GM21529 (cell line): ENCODE data around the gene RPL3.
"Not testable (repeated sequence)": the region's sequence is repeated elsewhere in the genome, so short reads cannot be mapped to it uniquely, and the experiment has no call there.

Experiments
- ATAC-seq: cut with Tn5 transposase; IDR thresholded peaks from one replicate; pipeline ENCODE4 v1.9.1; 2021; ENCODE audit not compliant: unreplicated experiment

The RPL3 gene

DNA sequence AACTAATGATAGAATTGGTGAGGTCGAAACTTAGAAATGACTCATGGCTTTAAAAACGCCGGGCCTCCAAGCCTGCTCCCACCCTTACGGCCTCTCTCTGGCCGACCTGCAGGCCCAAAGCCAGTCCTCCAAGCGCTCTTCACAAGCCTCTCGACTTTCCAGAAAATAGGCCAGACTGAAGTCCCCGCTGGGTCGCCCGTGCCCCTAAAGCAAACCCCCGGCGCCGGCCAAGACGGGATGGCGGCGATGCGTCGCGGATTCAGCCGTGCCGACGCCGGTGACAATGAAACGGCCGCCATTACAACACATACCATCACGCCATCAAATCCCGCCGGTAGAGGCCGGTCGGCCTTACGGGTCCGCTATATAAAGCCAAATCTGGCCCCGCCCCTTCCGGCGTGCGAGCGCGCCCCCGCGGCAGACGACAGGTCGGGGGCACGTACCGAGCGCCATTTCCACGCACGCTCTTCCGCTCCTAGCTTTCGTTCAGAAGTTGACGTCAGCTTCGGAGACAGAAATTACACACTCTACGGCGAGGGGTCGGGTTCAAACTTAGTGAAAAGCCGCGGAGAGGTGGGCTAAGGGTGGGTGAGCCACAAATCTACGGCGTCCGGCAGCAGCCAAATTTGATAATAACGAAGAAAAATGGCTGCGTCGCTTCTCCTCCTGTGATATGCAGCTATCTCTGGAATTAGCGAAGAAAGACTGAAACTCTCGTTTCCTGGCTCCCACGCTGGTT lies at the start of gene RPL3:
RPL3 (minus strand) TSS at position 340 of the 739 bp plus-strand sequence; CDS start at position 314, 26 bp downstream.
- peak; percentile 72 for ATAC-seq

DNA sequence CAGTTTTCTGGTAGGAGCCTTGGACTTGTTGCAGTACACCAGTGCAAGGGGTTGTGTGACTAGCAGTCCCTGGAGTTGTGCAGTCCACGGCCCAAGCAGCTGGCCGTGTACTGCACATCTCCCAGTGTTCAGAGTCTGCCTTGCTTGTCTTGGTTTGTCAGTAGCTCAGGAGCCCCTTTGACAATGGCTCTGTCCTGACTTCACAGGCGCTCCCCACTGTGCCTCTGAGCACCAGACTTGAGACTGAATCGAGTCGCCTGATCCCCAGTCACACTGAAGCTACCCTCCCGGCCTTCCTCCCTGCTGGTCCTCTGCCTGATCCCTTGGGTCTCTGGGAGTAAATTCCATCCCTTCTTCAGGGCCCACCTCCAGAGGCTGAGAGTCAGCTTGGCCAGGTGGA lies 49.8 kb upstream of the RPL3 start:
- no peak for ATAC-seq

DNA sequence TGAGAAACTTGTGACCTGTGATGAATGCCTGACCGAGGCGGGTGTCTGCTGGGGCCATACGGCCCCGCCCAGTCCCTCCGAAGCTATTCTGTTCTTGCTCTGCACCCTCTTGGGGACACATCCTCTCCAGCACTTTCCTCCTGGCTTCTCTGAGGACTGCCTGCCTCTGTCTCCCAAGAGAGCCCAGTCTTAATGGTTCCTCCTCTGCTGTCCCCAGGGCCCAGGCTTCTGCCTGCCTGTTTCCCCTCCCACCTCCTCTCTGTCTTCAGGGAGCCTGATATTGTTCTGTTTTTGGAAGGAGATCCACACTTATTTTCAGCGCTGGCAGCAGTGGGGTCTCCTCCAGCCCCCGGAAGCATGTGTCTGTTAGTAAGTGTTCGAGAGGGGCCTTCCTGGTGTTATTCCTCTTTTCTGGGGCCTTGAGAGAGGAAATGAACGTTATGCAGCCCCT lies 49.1 kb upstream of the RPL3 start:
- no peak for ATAC-seq

DNA sequence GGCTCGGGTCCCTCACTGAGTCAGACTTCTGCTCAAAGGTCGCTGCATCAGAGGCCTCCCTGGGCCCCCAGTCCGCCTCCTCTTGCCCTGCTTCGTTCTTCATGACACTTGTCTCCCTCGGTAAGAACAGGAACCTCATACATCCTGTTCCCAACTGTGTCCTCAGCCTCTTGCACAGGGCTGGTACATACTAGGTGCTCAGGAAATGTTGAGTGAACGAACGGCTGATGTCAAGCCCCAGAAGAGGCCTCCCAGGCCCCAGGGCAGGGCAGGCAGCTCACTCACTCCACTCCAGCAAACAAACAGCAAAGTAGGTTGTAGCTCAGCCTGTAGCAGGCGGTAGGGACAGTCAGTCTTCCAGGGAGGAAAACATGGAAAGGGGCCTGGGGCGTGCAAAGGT lies 47.6 kb upstream of the RPL3 start:
- no peak for ATAC-seq

DNA sequence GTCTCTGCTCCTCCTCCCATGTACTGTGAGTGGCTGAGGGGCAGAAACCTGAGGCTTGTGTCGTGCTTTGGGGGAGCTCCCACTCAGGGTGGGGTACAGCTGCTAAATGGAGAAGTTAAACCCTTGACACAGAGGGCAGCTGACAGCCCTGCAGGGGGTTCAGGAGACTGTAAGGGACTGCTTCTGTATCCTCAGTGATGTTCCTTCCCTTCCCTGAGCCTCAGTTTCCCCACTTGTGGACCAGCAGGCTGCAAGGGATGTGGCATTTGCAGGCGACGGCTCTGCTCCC lies 46.0 kb upstream of the RPL3 start:
- no peak for ATAC-seq

DNA sequence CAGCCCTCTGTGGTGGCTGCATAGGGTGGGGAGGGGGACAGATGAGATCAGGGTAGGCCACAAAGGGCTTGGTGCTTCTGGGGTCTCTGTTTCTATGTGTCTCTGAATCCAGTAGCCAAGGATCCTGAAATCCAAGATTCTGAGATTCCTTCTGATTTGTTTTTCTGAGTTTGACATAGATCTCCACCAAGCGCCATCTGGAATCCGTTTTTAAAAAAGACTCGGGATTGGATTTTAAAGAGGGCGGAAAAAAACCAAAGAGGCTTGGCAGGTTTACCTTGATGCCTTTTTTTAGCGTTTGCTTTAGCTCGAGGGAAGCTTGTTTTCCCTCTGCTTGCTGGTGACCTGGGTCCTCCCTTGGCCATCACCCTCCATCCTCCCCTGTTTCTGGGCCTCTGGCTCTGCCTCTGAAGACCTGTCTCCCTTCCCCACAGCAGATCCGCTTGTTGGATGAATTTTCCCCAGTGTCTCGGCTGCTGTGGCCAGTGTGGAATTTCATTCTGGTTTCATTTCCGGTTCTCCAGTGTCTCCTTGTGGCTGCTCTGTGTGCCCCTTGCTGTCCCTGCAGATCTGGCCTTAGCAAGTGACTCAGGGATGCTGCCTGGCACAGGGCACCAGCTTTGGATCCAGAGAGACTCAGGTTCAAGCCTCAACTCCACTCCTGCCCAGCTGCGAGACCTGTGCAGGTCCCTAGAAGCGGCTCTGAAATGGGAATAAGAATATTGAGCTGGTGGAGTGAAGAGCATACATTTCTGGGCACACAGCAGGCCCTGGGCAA lies 45.5 kb upstream of the RPL3 start:
- no peak for ATAC-seq

DNA sequence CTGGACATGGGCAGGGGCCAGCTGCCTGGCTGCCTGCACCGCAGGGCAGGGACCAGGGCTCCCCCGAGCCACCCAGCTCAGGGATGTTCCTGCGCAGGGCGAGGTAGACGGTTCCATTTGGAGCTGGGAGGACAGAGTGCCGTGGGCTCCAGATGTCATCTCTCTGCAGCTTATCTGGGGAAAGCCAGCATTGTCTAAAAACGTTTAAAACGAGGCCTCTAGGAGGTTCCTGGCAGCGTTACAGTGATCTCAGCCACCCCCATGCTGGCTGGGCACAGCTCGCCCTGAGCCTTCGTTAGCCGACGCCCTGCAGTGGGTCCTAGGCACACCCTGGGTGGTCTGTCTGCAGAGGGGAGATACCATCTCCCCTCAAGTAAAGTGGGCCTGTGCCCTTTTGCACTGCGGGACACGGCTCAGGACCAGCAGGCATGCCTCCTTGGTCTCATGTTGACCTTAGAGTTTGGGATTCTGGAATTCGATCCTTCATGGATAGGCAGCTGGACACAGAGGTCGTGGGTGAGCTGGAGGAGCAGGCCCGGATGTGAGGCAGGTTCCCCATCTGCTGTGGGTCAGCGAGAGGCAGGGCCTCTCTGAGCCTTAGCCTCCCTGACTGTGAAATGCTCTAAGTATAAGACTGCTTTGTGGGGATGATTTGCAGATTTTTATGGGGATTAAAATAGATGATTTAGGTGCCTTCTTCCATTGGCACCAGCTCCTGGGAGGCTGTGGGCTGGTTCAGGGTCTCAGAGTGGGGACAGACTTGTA lies 44.5 kb upstream of the RPL3 start:
- no peak for ATAC-seq

DNA sequence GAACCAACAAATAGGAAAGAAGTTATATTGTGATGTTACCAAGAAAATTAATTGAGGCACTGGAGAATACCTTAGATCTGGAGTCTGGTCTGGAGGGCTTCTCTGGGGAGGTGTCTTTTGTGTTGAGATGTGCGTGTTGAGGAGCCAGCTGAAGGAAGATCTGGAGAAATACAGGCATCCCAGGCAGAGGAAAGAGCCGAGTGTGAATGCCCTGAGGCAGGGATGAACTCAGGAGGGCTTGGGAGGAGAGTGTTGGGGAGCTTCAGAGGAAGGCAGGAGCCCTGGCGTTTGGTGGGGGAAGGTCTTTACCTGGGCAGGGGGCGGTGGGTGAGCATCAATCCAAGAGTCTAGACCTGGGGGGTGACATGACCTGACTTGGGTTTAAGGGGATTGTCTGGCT lies 43.5 kb upstream of the RPL3 start:
- ATAC-seq: no peak

DNA sequence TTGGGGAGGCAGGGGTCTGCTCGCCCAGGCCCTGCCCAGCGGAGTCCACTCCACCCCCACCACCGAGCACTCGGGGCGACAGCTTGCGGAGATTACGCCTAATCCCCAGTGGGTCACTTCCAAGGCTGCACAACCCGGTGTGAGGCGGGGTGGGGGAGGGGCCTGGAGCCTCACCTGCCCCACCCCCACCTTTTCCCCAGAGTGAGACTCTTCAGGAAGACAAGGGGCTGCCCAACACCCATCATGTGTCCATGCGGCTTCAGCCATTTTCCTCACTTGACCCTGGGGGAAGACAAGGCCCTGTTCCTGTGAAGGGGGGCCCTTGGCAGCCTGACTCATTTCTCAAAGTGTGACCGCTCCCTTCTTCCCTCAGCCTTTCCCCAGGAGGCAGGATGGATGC lies 42.8 kb upstream of the RPL3 start:
- ATAC-seq: no peak

DNA sequence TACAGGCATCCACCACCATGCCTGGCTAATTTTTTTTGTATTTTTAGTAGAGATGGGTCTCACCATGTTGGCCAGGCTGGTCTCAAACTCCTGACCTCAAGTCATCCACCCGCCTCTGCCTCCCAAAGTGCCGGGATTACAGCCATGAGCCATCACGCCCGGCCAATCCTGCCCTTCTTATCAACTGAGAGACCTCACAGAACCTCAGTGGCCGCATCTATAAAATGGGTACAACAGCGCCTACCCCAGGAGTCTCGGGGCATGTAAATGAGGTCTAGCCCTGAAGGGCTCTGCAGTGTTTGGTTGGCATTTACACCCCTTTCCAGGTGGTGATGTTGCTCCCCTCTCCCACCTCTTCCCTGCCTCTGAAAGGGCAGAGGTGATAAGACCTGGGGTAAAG lies 42.1 kb upstream of the RPL3 start:
- no peak for ATAC-seq

DNA sequence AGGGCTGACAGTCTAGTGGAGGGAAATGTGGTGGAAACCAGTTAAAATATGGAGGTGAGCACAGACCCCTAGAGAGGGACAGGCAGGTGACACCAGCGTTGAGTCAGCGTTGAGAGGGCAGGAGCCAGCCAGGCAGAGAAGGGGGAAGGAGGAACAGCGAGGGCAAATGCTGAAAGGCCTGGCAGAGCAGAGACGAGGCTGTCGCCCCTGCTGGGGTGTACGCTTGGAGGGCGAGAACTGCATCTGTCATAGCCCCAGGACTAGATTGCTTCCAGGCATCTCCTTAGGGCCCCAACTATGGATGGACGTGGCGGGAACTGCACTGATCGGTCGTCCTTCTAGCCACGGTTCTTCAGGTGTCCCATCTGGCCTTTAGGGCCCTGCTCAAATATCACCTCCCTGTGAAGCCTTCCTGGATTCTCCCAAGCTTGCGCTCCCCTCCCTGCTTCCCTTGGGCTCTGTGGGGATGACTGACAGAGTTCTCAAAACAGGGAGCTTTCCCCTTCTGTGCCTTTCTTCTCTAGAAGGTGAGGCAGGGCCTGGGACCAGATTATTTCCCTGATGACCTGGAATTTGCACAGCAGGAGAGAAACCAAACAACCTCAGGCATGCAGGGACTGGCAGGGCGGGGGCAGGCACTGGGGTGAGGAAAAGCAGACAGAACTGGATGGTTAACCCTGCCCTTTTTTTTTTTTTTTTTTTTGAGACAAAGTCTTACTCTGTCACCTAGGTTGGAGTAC lies 41.4 kb upstream of the RPL3 start:
- ATAC-seq: no peak

DNA sequence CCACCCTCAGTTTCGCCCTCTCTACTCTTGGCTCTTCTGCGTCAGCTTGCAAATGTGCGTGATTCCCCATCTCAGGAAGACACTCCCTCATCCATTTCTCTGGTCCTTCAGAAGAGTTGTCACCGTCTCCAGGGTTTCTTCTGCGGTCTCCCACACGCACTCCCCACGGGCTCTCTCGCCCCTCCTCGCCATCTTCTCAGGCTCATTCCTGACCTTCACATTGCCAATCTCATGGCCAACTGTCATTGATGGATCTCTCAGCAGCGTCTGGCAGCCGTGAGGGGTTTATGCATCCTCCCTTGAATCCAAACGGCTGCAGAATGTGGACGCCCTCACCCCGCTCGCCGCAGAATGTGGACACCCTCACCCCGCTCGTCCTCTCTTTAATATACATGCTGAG lies 40.8 kb upstream of the RPL3 start:
- no peak for ATAC-seq

DNA sequence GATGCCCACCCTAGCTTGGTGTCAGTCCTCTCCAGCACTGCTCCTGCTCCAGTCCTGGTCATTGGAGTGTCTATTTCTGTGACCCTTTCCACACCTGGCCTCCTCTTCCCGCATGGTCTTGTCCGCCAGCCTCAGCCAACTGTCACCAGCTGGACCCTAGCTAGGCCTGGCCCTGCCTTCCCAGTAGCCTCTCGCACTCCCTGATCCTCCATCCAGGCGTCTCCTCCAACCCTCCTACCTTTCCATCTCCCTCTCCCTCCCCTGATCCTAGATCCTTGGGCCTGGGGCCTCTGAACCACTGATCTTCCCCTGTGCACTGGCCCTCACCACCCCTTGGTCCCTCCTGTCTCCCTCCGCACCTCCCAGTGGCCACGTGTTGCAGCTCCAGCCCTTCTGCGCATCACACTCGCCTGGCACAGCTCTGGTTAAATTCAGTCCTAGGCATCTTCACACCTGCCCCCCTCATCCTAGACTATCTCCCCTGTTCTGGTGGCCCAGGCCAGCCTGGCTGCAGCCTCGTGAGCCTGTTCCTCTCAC lies 40.3 kb upstream of the RPL3 start:
- ATAC-seq: no peak

DNA sequence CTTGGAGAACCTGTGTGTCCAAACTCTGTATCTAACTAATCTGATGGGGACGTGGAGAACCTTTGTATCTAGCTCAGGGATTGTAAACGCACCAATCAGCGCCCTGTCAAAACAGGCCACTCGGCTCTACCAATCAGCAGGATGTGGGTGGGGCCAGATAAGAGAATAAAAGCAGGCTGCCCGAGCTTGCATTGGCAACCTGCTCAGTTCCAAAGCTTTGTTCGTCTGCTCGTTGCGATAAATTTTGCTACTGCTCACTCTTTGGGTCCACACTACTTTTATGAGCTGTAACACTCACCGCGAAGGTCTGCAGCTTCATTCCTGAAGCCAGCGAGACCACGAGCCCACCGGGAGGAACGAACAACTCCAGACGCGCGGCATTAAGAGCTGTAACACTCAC lies 38.8 kb upstream of the RPL3 start:
- ATAC-seq: not testable (repeated sequence)

DNA sequence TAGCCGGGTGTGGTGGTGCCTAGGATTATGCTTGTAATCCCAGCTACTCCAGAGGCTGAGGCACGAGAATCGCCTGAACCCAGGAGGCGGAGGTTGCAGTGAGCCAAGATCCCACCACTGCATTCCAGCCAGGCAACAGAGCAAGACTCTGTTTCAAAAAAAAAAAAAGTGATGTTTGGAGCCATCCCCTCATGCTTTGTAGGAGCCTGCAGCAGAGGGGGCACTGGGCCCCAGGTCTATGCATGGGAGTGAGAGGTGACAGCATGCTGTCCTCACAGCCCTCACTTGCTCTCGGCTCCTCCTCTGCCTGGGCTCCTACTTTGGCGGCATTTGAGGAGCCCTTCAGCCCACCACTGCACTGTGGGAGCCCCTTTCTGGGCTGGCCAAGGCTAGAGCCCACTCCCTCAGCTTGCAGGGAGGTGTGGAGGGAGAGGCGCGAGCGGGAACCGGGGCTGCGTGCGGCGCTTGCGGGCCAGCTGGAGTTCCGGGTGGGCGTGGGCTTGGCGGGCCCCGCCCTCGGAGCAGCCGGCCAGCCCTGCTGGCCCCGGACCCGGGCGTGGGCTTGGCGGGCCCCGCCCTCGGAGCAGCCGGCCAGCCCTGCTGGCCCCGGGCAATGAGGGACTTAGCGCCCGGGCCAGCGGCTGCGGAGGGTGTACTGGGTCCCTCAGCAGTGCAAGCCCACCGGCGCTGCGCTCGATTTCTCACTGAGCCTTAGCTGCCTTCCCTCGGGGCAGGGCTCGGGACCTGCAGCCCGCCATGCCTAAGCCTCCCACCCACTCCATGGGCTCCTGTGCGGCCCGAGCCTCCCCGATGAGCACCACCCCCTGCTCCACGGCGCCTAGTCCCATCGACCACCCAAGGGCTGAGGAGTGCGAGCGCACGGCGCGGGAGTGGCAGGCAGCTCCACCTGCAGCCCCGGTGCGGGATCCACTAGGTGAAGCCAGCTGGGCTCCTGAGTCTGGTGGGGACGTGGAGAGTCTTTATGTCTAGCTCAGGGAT lies 38.0 kb upstream of the RPL3 start:
- not testable (repeated sequence) for ATAC-seq

DNA sequence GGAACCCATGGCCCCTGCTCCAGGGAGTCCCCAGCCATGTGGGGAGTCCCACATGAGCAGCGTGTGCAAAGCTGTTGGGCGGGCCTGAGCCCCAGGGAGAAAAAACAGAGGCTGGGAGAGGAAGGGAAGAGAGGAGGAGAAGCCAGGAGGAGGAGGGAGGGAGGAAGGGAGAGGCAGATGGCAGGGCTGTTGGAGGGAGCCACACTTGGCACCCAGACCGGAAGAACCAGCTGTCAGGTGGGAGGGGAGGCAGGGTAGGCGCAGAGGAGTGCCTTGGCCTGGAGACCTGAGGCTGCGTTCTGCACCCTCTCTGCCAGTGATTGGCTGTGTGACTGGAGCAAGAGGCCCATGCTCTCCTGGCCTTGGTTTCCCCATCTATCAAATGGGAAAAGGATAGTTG lies 37.0 kb upstream of the RPL3 start:
- ATAC-seq: no peak

DNA sequence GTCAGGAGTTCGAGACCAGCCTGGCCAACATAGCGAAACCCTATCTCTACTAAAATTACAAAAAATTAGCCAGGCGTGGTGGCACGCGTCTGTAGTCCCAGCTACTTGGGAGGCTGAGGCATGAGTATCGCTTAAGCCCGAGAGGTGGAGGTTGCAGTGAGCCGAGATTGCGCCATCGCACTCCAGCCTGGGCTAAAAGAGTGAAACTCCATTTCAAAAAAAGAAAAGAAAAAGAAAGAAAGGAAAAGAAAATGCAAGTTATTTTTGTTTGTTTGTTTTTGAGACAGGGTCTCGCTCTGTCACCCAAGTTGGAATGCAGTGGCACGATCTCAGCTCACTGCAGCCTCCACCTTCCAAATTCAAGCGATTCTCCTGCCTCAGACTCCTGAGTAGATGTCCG lies 36.4 kb upstream of the RPL3 start:
- ATAC-seq: not testable (repeated sequence)

DNA sequence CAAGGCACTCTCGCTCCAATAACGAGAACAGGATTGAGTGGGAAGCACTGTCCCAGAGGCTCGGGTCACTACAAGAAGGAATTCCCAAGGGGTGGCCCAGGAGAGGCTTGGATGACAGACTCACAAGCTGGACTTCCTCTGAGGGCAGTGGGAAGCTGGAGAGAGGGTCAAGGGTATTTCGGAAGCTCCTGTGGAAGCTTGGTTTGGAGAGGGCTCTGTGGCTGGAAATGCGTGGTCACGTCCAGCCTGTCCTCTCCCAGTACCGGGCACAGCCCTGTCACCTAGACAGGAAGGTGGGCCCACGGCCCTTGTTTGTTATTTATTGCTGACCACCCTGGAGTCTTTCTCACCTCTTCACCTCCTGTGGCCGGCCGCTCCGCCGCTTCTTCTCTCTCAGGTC lies 35.7 kb upstream of the RPL3 start:
- no peak for ATAC-seq

DNA sequence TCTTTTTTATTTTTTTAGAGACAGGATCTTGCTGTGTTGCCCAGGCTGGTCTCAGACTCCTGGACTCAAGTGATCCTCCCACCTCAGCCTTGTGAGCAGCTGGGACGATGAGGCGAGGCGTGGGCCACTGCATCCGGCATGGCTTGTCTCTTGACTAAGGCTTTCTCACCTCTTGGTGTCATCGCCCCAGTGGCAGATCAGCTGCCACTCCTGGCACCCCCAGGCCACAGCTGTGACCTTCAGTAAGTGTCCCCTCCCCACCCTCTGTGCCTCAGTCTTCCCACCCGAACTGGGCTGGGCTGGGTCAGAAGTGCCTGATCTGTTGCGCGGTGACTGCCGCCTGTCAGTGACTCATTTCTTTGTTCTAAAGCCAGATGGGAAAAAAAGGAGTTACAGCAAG lies 33.9 kb upstream of the RPL3 start:
- no peak for ATAC-seq
